ENCODE measurements around the gene IRF4. TPM values are rescaled to one million over a fixed set of nuclear protein-coding genes. Genes with fewer than 3 reads are reported as not detected.

The IRF4 gene
- total RNA-seq, 4 donors from 2014 or later, result 0.54 to 2.3 (median 1.3) TPM

DNA sequence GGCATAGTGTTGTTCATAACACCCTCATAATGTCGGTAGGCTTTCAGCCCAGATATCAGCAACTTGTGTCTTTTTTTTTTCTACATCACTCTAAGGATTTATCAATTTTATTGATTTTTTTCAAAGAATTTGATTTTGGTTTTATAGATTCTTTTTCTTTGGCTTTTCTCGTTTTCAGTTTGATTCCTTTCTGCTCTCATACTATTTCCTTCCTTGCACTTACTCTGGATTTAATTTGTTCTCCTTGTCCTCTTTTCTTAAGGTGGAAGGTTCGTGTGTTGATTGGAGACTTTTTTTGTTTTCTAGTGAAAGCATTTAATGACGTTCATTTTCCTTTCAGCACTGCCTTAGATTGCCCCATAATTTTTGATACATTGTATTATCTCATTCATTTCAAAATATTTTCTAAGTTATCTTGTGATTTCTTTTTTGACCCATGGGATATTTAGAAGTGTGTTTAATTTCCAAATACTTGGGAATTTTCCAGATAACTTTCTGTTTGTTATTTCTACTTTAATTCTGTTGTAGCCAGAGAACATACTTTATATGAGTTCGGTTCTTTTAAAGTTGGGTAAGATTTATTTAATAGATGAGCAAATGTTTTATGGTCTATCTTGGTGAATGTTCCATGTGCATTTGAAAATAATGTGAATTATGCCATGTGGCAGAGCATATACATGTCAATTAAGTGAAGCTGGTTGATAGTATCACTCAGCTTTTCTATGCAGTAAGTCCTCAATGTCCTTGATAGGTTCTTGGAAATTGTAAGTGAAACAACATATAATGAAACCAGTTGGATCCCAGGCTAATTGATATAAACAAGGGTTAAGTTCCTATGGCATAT lies 62.8 kb downstream of the IRF4 start:
- Histone ChIP-seq H3K4me3 (replicated peaks in 1 of 3) (no peak overlapping the region), H3K9me3 (no peaks in the 10 kb centered on the region), H3K27me3 (no peaks in the 10 kb centered on the region), H3K36me3 (no peaks in the 10 kb centered on the region), H3K4me1 (no peaks in the 10 kb centered on the region), H3K27ac (no peak overlapping the region)
- 73% methylated on average over 5 of the region's 5 CpGs for WGBS, 2 donors
- intact Hi-C loops (cut with DNase I), result no loop called here
- no peak for DNase-seq
- no peak for TF ChIP-seq POLR2A (IDR thresholded peaks at IDR 0.05)
- TF ChIP-seq, protein P1, sequence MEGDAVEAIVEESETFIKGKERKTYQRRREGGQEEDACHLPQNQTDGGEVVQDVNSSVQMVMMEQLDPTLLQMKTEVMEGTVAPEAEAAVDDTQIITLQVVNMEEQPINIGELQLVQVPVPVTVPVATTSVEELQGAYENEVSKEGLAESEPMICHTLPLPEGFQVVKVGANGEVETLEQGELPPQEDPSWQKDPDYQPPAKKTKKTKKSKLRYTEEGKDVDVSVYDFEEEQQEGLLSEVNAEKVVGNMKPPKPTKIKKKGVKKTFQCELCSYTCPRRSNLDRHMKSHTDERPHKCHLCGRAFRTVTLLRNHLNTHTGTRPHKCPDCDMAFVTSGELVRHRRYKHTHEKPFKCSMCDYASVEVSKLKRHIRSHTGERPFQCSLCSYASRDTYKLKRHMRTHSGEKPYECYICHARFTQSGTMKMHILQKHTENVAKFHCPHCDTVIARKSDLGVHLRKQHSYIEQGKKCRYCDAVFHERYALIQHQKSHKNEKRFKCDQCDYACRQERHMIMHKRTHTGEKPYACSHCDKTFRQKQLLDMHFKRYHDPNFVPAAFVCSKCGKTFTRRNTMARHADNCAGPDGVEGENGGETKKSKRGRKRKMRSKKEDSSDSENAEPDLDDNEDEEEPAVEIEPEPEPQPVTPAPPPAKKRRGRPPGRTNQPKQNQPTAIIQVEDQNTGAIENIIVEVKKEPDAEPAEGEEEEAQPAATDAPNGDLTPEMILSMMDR (IDR thresholded peaks at IDR 0.05), result no peak

DNA sequence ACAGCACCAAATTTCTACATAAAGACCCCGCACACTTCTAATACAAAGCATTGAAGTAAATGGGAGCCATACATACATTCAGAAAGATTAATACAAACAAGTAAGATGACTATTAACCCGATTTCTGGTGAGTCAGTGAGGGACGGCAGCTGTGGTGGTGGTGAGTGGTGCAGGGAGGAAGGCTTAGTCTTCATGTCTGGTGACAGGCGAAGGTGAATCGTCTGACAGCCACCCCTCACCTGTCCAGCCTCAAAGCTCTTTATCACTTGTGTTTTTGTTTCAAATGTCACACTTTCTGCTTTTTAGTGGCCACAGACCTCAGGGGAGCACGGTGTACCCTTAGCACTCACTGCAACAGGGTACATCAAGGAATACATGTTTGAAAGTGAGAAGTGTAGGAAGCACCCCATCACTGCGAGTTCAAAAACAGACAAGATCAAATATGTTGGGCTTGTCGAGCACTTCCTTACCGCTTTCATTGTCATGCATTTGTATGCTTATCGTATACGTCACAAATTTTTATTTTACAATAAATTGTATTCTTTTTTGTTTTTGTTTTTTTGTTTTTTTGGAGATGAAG lies 63.5 kb downstream of the IRF4 start:
- TF ChIP-seq, protein P1 (IDR thresholded peaks at IDR 0.05), result no peak
- TF ChIP-seq POLR2A (IDR thresholded peaks at IDR 0.05), result no peak
- Histone ChIP-seq H3K4me3 (replicated peaks in 1 of 3) (no peak overlapping the region), H3K36me3 (no peaks in the 10 kb centered on the region), H3K4me1 (no peaks in the 10 kb centered on the region), H3K27me3 (no peaks in the 10 kb centered on the region), H3K9me3 (no peaks in the 10 kb centered on the region), H3K27ac (no peak overlapping the region)
- intact Hi-C loops (cut with DNase I), result no loop called here
- no peak for DNase-seq
- WGBS, 2 donors, result 88 to 89% methylated on average over 11 of the region's 11 CpGs

DNA sequence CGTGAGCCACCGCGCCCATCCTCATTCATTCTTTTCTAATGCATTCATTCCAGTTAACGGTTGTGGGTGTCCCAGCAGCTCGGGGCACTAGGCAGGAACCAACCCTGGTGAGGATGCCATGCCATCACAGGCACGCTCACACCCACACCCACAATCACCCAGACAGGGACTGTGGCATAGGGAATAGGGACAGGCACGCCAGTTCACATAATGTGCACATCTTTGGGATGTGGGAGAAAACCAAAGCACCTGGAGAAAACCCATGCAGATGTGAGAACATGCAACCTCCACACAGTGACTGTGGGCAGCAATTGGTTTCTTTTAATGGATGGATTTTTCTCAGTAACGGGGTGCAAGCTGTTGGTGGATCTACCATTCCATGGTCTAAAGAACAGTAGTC lies 64.3 kb downstream of the IRF4 start:
- H3K27ac ChIP-seq, result no peak overlapping the region
- H3K36me3 ChIP-seq, result no peaks in the 10 kb centered on the region
- intact Hi-C loops (cut with DNase I), result no loop called here
- H3K27me3 ChIP-seq, result no peaks in the 10 kb centered on the region
- no peaks in the 10 kb centered on the region for H3K9me3 ChIP-seq
- H3K4me3 ChIP-seq (replicated peaks in 1 of 3), result no peak overlapping the region
- WGBS, 2 donors, result 93 to 98% methylated on average over 8 of the region's 8 CpGs
- TF ChIP-seq, protein P1 (IDR thresholded peaks at IDR 0.05), result no peak
- TF ChIP-seq POLR2A (IDR thresholded peaks at IDR 0.05), result no peak
- no peaks in the 10 kb centered on the region for H3K4me1 ChIP-seq
- no peak for DNase-seq

DNA sequence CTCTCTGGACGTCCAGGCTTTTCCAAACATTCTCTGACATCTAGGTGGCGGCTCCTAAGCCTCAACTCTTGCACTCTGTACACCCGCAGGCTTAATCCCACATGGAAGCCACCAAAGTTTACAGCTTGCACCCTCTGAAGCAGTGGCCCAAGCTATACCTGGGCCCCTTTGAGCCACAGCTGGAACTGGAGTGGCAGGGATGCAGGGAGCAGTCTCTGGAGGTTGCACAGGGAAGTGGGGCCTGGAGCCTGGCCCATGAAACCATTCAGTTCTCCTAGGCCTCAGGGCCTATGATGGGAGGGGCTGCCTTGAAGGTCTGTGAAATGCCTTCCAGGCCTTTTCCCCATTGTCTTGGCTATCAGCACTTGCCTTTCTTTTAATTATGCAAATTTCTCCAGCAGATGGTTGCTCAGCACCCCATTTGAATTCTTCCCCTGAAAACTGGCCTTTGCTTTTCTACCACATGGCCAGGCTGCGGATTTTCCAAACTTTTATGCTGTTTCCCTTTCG lies 64.9 kb downstream of the IRF4 start:
- no peaks in the 10 kb centered on the region for H3K27me3 ChIP-seq
- H3K36me3 ChIP-seq, result no peaks in the 10 kb centered on the region
- no peak for TF ChIP-seq POLR2A (IDR thresholded peaks at IDR 0.05)
- TF ChIP-seq, protein P1 (IDR thresholded peaks at IDR 0.05), result no peak
- no peak overlapping the region for H3K27ac ChIP-seq
- intact Hi-C loops (cut with DNase I), result no loop called here
- no peaks in the 10 kb centered on the region for H3K4me1 ChIP-seq
- H3K9me3 ChIP-seq, result no peaks in the 10 kb centered on the region
- 87% methylated on average over 5 of the region's 5 CpGs for WGBS, 2 donors
- no peak for DNase-seq
- H3K4me3 ChIP-seq (replicated peaks in 1 of 3), result no peak overlapping the region

DNA sequence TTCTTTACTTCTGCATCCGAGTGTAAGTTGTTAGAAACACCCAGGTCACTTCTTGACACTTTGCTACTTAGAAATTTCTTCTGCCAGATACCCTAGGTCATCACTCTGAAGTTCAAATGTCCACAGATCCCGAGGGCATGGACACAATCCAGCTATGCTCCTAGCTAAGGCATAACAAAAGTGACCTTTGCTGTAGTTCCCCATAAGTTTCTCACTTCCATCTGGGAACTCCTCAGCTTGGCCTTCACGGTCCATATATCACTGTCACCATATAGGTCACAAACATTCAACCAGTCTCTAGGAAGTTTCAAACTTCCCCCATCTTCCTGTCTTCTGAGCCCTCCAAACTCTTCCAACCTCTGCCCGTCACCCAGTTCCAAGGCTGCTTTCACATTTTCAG lies 65.3 kb downstream of the IRF4 start:
- no peak for TF ChIP-seq POLR2A (IDR thresholded peaks at IDR 0.05)
- TF ChIP-seq, protein P1 (IDR thresholded peaks at IDR 0.05), result no peak
- 80 to 81% methylated on average over 4 of the region's 4 CpGs for WGBS, 2 donors
- intact Hi-C loops (cut with DNase I), result no loop called here

More for the DNA sequence above, 65.3 kb downstream of the IRF4 start:
- H3K4me3 ChIP-seq (replicated peaks in 1 of 3), result no peak overlapping the region
- no peaks in the 10 kb centered on the region for H3K27me3 ChIP-seq
- no peak overlapping the region for H3K27ac ChIP-seq
- no peaks in the 10 kb centered on the region for H3K36me3 ChIP-seq
- no peaks in the 10 kb centered on the region for H3K4me1 ChIP-seq
- DNase-seq, result no peak
- no peaks in the 10 kb centered on the region for H3K9me3 ChIP-seq
